Measurements from ENCODE around the gene BSDC1. TPM values are rescaled to one million over a fixed set of nuclear protein-coding genes. Genes with fewer than 3 reads are reported as not detected.

BSDC1 gene
- total RNA-seq, 1 donor from 2014 or later = 56.6 TPM

- no peak overlapping the region for H3K4me3 Mint-ChIP-seq (ENCODE audit: unreplicated experiment)
- H3K27me3 Mint-ChIP-seq (ENCODE audit: low read depth) = peaks cover 5% of the 10 kb centered on the region
- TF ChIP-seq, protein P1, sequence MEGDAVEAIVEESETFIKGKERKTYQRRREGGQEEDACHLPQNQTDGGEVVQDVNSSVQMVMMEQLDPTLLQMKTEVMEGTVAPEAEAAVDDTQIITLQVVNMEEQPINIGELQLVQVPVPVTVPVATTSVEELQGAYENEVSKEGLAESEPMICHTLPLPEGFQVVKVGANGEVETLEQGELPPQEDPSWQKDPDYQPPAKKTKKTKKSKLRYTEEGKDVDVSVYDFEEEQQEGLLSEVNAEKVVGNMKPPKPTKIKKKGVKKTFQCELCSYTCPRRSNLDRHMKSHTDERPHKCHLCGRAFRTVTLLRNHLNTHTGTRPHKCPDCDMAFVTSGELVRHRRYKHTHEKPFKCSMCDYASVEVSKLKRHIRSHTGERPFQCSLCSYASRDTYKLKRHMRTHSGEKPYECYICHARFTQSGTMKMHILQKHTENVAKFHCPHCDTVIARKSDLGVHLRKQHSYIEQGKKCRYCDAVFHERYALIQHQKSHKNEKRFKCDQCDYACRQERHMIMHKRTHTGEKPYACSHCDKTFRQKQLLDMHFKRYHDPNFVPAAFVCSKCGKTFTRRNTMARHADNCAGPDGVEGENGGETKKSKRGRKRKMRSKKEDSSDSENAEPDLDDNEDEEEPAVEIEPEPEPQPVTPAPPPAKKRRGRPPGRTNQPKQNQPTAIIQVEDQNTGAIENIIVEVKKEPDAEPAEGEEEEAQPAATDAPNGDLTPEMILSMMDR (IDR thresholded peaks at IDR 0.05) = no peak
- no peak overlapping the region for H3K27ac Mint-ChIP-seq (ENCODE audit: unreplicated experiment)
- H3K4me1 Mint-ChIP-seq (ENCODE audit: low read depth) = peaks cover 4% of the 10 kb centered on the region
- peaks cover 1% of the 10 kb centered on the region for H3K36me3 Mint-ChIP-seq (ENCODE audit: low read depth)
- no peak for DNase-seq (ENCODE audit: low spot score)
- peaks cover 19% of the 10 kb centered on the region for H3K9me3 Mint-ChIP-seq (ENCODE audit: low read depth)
These were observed 17.0 kb upstream of the BSDC1 start for GRCh38 chr1:32411261-32411660.

DNA sequence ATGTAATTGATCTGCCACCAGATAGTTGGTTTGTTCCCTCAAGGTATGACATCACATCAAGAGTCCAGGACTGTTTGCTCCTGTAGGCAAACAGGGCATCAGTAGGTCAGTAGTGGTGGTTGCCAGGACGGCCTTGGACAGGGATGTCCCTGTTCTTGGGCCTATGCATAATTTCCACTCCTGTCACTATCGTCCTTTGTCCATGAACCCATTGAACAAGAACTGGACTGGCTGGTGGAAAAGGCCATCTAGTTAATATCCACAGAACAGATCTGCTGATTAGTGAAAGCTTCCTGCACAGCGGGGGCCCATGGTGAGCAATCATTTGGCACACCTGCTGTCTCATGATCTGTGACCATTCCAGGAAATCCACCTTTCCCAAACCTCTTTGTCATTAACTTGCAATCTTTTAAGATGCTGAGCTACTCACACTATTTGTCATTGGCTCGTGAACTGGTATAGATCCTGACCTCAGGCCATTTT lies 12.4 kb upstream of the BSDC1 start:
- TF ChIP-seq, protein P1 (IDR thresholded peaks at IDR 0.05) = no peak
- no peaks in the 10 kb centered on the region for H3K36me3 Mint-ChIP-seq (ENCODE audit: low read depth)

DNA sequence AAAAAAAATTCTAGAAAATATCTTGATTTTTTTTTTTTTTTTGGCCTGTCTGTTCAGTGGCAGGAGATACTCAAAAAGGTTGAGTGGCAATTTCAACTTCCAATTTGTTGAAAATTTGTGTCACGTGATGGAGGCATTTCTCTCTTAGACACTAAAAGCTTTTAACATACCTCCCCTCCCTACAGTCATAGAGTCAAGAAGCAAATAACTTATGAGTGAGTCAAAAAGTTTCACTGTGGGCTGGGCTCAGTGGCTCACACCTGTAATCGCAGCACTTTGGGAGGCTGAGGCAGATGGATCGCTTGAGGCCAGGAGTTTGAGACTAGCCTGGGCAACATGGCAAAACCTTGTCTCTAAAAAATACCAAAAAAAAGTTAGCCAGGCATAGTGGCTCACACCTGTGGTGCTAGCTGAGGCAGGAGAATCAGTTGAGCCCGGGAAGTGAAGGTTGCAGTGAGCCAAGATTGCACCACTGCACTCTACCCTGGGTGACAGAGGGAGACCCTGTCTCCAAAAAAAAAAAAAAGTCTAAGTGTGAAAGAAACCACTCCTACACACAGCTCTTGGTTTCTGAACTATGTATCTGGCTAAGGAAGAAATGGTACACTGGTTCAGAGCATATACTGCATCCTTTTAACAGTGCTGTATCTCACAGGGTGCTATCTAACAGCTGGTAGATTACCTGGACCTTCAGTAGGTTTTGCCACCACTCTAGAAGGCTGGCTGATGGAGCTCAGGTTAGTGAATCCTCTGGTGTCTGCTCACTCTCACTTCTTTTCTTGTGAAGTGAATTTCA lies 11.6 kb upstream of the BSDC1 start:
- H3K27me3 Mint-ChIP-seq (ENCODE audit: low read depth) = no peaks in the 10 kb centered on the region
- no peak overlapping the region for H3K27ac Mint-ChIP-seq (ENCODE audit: unreplicated experiment)
- no peaks in the 10 kb centered on the region for H3K36me3 Mint-ChIP-seq (ENCODE audit: low read depth)
- H3K9me3 Mint-ChIP-seq (ENCODE audit: low read depth) = no peaks in the 10 kb centered on the region
- peaks cover 2% of the 10 kb centered on the region for H3K4me1 Mint-ChIP-seq (ENCODE audit: low read depth)
- DNase-seq (ENCODE audit: low spot score) = no peak
- no peak overlapping the region for H3K4me3 Mint-ChIP-seq (ENCODE audit: unreplicated experiment)
- TF ChIP-seq, protein P1 (IDR thresholded peaks at IDR 0.05) = no peak

More for the DNA sequence above, 12.4 kb upstream of the BSDC1 start:
- H3K4me3 Mint-ChIP-seq (ENCODE audit: unreplicated experiment) = no peak overlapping the region
- H3K9me3 Mint-ChIP-seq (ENCODE audit: low read depth) = no peaks in the 10 kb centered on the region
- H3K4me1 Mint-ChIP-seq (ENCODE audit: low read depth) = peaks cover 1% of the 10 kb centered on the region
- no peaks in the 10 kb centered on the region for H3K27me3 Mint-ChIP-seq (ENCODE audit: low read depth)
- DNase-seq (ENCODE audit: low spot score) = no peak
- H3K27ac Mint-ChIP-seq (ENCODE audit: unreplicated experiment) = no peak overlapping the region

DNA sequence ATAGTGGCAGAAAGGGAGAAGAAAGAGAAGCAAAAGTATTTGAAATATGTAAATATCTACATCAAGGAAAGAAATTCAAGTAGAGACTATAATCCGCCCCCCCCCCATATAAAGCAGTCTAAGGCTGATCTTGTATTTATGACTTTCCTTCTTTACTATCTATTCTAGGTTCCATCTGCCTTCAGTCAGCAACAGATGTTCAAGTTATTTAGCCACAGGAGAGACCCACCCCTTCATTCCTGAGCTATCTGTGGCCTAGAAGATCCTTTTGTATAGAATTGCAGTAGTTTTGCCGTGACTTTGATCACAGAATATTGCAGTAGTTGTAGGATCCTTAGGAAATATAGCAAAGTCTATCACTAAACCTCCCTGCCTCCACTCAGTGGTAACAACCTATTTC lies 10.7 kb upstream of the BSDC1 start:
- H3K9me3 Mint-ChIP-seq (ENCODE audit: low read depth) = no peaks in the 10 kb centered on the region
- H3K36me3 Mint-ChIP-seq (ENCODE audit: low read depth) = no peaks in the 10 kb centered on the region
- peaks cover 5% of the 10 kb centered on the region for H3K4me1 Mint-ChIP-seq (ENCODE audit: low read depth)
- no peak overlapping the region for H3K4me3 Mint-ChIP-seq (ENCODE audit: unreplicated experiment)
- no peaks in the 10 kb centered on the region for H3K27me3 Mint-ChIP-seq (ENCODE audit: low read depth)
- DNase-seq (ENCODE audit: low spot score) = no peak
- H3K27ac Mint-ChIP-seq (ENCODE audit: unreplicated experiment) = no peak overlapping the region
- TF ChIP-seq, protein P1 (IDR thresholded peaks at IDR 0.05) = no peak

DNA sequence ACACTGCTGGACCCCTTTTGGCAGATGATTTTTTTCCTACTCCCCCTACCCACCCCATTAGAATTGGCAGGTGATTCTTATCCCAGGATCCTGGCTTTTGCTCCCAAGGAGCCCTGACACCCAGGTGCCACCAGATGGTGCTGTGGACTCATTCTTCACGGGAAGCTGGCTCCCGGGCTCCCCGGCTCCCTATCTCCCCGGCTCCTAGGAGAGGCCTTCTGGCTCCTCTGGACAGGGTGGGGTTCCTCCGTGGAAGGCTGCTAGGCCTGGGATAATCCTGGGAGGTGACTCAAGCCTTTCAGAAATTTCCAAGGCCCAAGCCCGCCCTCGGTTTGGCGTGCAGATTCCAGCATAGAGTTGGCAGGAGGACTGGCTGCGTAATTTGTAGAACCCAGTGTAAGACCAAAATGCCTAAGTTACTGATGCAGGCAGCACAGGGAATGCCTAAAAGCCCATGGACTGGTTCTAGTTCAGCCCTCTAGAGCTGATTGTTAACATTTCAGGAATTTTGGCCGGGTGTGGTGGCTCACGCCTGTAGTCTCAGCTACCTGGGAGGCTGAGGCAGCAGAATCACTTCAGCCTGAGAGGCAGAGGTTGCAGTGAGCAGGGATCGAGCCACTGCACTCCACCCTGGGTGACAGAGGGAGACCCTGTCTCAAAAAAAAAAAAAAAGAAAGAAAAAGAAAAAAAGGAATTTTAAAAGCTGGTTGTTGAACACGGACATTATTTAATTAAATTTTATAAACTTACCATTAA lies 6.8 kb upstream of the BSDC1 start:
- DNase-seq (ENCODE audit: low spot score) = no peak
- H3K9me3 Mint-ChIP-seq (ENCODE audit: low read depth) = no peaks in the 10 kb centered on the region
- no peak overlapping the region for H3K4me3 Mint-ChIP-seq (ENCODE audit: unreplicated experiment)
- H3K27ac Mint-ChIP-seq (ENCODE audit: unreplicated experiment) = peak overlapping the region; percentile 58
- TF ChIP-seq, protein P1 (IDR thresholded peaks at IDR 0.05) = peak; percentile 94
- peaks cover 8% of the 10 kb centered on the region for H3K4me1 Mint-ChIP-seq (ENCODE audit: low read depth)
- H3K36me3 Mint-ChIP-seq (ENCODE audit: low read depth) = no peaks in the 10 kb centered on the region
- no peaks in the 10 kb centered on the region for H3K27me3 Mint-ChIP-seq (ENCODE audit: low read depth)
